Peyer's patch (tissue), 4 donors: ENCODE results near the gene NASP. TPM values are rescaled to one million over a fixed set of nuclear protein-coding genes. Genes with fewer than 3 reads are reported as not detected.

Experiments
- DNase-seq, 3 donors: peaks; one replicate each; pipeline ENCODE4 v3.0.0-alpha.2; 2017 to 2019
- H3K27ac ChIP-seq, 4 donors: fragments of 200-600 bp; sonication (generic); one replicate each; pipeline ENCODE4 v1.5.1; 2016 to 2019
- H3K27me3 ChIP-seq, 2 donors: fragments of 200-600 bp; sonication (generic); one replicate each; pipeline ENCODE4 v1.5.1; 2019
- H3K36me3 ChIP-seq, 3 donors: fragments of 200-600 bp; sonication (generic); one replicate each; pipeline ENCODE4 v1.5.1; 2016 to 2019
- H3K4me1 ChIP-seq, 4 donors: fragments of 200-600 bp; sonication (generic); one replicate each; pipeline ENCODE4 v1.5.1; 2016 to 2019
- H3K4me3 ChIP-seq, 4 donors: fragments of 200-600 bp; sonication (generic); 1 replicate in 3 of 4; 2 replicates in 1 of 4; pipeline ENCODE4 v1.5.1; 2016 to 2019; ENCODE audit warnings: mild to moderate bottlenecking in 1 of 4
- H3K9me3 ChIP-seq, 4 donors: fragments of 200-600 bp; sonication (generic); one replicate each; pipeline ENCODE4 v1.5.1; 2016 to 2019; ENCODE audit warnings: mild to moderate bottlenecking in 1 of 4
- POLR2A ChIP-seq, 2 donors: fragments of 450-650 bp; IDR thresholded peaks; one replicate each; pipeline ENCODE4 v1.5.1; 2017; ENCODE audit warnings: antibody characterized with exemption in 2 of 2, mild to moderate bottlenecking in 2 of 2, moderate library complexity in 2 of 2
- total RNA-seq, 4 donors: library from RNA; depleted of rRNA; stranded (reverse); fragments of >200 nt; gene quantifications; one replicate each; pipeline ENCODE4 v1.1.0, GENCODE V29; 2016
- TF ChIP-seq, protein P1 (sequence below), 6 experiments: fragments of 450-650 bp in 4 of 6; fragments of 200-600 bp in 2 of 6; sonication (generic) in 1 of 6; IDR thresholded peaks; one replicate each; pipeline ENCODE4 v1.5.1; 2017 to 2019; ENCODE audit warnings: antibody characterized with exemption in 6 of 6, mild to moderate bottlenecking in 3 of 6, moderate library complexity in 1 of 6

Gene NASP
- total RNA-seq, 4 donors from 2014 or later, result 31.3 to 194 (median 63.8) TPM

DNA sequence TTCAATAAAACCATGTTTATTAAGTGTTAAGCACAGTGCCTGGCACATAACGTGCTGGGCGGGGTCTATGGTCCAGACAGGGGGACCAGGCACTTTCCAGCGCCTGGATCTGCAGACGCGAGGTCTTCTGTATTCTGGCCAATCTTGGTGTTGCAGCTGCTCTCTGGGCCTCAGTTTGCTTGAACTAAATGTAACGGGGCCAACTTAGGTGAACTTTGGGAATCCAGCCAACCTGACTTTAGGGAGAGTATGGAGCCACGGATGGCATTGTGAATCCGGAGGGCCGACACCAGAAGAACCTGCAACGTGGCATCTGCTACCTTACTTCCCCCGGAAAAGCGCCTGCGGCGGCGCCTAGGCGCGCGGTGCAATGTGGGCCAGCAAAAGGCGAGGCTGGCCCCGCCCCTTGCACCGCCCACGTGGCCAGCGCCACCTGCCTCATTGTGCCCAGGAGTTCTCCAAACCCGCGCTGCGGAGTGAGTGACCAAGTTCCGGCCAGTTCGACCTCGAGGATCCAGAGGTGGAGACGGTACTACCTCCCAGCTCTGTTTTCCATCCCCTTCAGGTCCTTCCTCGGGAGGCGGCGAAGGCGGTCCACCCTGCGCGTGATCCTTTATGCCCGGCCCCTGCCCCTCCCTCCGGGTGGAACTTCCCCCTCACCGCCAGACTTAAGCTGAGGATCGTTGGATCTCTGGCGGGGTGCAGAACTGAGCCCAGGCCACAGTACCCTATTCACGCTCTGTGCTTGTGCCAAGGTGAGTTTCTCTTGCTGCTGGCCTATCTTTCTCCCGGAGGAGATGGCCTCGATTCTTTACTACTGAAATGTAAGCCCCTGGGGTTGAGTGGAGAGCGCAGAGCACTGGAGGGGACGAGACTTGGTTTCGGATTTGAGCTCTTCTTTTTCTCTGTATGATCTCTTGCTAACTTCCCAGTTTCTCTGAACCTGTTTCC lies 33.2 kb upstream of the NASP start, which contains the start of gene AKR1A1:
Gene AKR1A1, plus strand, starts transcription at position 426 of the 951 bp plus-strand sequence. CDS start 10,969 bp downstream, outside the sequence.
- Histone ChIP-seq H3K4me3 (peak within 1 kb of the TSS; percentile 55 to 85 (median 69)), H3K36me3 (peaks cover 0 to 11% (median 0%) of the 10 kb centered on the region in 3 donors), H3K27ac (peak within 1 kb of the TSS; percentile 76 to 93 (median 84)), H3K9me3 (no peaks in the 10 kb centered on the region), H3K27me3 (no peaks in the 10 kb centered on the region), H3K4me1 (peaks cover 0 to 38% (median 2%) of the 10 kb centered on the region in 4 donors)
- peak; percentile 87 to 95 (median 94) for DNase-seq
- TF ChIP-seq, protein P1, sequence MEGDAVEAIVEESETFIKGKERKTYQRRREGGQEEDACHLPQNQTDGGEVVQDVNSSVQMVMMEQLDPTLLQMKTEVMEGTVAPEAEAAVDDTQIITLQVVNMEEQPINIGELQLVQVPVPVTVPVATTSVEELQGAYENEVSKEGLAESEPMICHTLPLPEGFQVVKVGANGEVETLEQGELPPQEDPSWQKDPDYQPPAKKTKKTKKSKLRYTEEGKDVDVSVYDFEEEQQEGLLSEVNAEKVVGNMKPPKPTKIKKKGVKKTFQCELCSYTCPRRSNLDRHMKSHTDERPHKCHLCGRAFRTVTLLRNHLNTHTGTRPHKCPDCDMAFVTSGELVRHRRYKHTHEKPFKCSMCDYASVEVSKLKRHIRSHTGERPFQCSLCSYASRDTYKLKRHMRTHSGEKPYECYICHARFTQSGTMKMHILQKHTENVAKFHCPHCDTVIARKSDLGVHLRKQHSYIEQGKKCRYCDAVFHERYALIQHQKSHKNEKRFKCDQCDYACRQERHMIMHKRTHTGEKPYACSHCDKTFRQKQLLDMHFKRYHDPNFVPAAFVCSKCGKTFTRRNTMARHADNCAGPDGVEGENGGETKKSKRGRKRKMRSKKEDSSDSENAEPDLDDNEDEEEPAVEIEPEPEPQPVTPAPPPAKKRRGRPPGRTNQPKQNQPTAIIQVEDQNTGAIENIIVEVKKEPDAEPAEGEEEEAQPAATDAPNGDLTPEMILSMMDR (IDR thresholded peaks at IDR 0.05), result peak in 3 of 6 experiments; percentile 15 to 28 (median 26)
- TF ChIP-seq POLR2A (IDR thresholded peaks at IDR 0.05), result peak; percentile 49 to 69

DNA sequence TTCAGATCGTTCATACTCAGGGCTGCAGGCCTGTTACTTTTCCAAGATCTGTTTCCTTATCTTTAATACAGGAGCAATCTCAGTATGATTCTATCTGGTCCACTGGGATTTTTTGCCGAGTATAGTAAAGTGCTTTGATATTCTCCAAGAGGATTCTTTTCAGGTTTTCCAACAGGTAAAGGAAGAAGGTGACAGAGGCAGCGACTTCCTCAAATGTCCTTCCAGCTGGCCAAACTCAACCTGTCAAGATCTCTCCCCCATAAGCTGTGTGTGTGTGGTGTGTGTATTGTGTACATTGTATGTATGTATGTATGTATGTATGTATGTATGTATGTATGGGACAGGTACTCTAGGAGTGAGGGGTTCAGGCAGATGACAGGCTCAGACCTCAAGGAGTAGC lies 32.2 kb upstream of the NASP start:
- peaks cover 0 to 20% (median 0%) of the 10 kb centered on the region in 3 donors for H3K36me3 ChIP-seq
- peak overlapping the region; percentile 55 to 85 (median 69) for H3K4me3 ChIP-seq
- H3K9me3 ChIP-seq, result no peaks in the 10 kb centered on the region
- peak overlapping the region in 3 of 4 donors; percentile 76 to 93 (median 79) for H3K27ac ChIP-seq
- H3K27me3 ChIP-seq, result no peaks in the 10 kb centered on the region
- peaks cover 0 to 38% (median 2%) of the 10 kb centered on the region in 4 donors for H3K4me1 ChIP-seq
- TF ChIP-seq, protein P1 (IDR thresholded peaks at IDR 0.05), result no peak
- TF ChIP-seq POLR2A (IDR thresholded peaks at IDR 0.05), result no peak
- DNase-seq, result no peak

DNA sequence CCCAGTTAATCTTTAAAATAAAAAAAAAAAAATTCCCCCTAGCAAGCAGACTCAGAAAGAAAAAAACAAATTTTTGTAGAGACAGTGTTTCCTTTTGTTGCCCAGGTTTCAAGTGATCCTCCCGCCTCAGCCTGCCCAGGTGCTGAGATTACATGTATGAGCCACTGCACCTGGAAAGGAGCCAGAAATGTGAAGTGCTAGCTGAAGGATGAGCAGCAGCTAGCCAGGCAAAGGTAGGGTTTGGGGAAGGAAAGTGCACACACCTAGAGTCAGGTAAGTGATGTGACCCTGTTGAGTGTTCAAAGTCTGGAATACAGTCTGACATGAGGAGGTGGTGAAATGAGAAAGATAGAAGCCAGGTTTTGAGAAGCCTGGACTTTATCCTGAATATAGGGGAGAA lies 31.5 kb upstream of the NASP start:
- peak in 2 of 3 donors; percentile 55 to 84 for DNase-seq
- peak overlapping the region in 1 of 4 donors; percentile 63 for H3K4me3 ChIP-seq
- peaks cover 0 to 24% (median 0%) of the 10 kb centered on the region in 3 donors for H3K36me3 ChIP-seq
- no peak for TF ChIP-seq POLR2A (IDR thresholded peaks at IDR 0.05)
- TF ChIP-seq, protein P1 (IDR thresholded peaks at IDR 0.05), result no peak
- H3K4me1 ChIP-seq, result peaks cover 0 to 44% (median 2%) of the 10 kb centered on the region in 4 donors
- H3K27ac ChIP-seq, result peak overlapping the region in 2 of 4 donors; percentile 48 to 79
- no peaks in the 10 kb centered on the region for H3K27me3 ChIP-seq
- H3K9me3 ChIP-seq, result no peaks in the 10 kb centered on the region

DNA sequence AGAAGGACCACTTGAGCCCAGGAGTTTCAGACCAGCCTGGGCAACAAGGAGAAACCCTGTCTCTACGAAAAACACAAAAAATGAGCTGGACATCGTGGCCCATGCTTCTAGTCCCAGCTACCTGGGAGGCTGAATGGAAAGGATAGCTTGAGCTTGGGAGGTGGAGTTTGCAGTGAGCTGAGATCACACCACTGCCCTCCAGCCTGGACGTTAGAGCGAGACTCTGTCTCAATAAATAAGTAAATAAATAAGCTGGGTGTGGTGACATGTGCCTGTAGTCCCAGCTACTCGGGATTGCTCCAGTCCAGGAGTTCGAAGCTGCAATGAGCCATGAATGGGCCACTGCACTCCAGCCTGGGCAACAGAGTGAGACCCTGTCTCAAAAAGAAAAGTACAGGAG lies 29.6 kb upstream of the NASP start:
- Histone ChIP-seq H3K9me3 (no peaks in the 10 kb centered on the region), H3K4me3 (no peak overlapping the region), H3K36me3 (peaks cover 0 to 27% (median 0%) of the 10 kb centered on the region in 3 donors), H3K4me1 (peaks cover 0 to 47% (median 2%) of the 10 kb centered on the region in 4 donors), H3K27ac (peak overlapping the region in 1 of 4 donors; percentile 20), H3K27me3 (no peaks in the 10 kb centered on the region)
- peak in 2 of 3 donors; percentile 53 to 55 for DNase-seq
- TF ChIP-seq, protein P1 (IDR thresholded peaks at IDR 0.05), result no peak
- TF ChIP-seq POLR2A (IDR thresholded peaks at IDR 0.05), result no peak

DNA sequence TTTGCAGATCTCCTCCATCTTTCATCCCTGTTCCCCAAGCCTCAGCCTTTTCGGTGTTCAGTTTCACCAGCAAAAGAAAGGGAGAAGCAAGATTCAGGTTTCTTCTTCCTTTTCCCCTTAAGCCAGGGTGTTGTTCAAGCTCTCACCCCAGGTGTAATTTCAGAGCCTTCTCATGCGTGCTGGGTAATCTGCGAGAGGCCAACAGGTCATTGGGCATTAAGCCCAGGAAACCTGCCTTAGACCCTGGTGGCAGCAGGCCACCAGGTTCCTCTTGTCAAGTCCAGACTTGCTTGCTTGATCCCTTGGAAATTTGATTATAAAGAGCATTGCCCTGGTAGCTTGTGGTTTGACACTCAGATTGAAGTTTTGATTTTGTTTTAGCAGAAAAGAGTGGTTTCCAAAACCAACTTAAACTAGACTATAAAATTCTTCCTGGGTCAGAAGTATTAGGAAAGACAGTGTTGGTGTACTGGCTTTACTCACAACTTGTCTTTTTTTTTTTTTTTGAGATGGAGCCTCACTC lies 26.4 kb upstream of the NASP start:
- no peak for DNase-seq

More for the DNA sequence above, 26.4 kb upstream of the NASP start:
- peaks cover 0 to 49% (median 0%) of the 10 kb centered on the region in 3 donors for H3K36me3 ChIP-seq
- TF ChIP-seq POLR2A (IDR thresholded peaks at IDR 0.05), result no peak
- TF ChIP-seq, protein P1 (IDR thresholded peaks at IDR 0.05), result no peak
- H3K27me3 ChIP-seq, result no peaks in the 10 kb centered on the region
- H3K27ac ChIP-seq, result no peak overlapping the region
- H3K4me3 ChIP-seq, result no peak overlapping the region
- no peaks in the 10 kb centered on the region for H3K9me3 ChIP-seq
- peaks cover 0 to 30% (median 0%) of the 10 kb centered on the region in 4 donors for H3K4me1 ChIP-seq
